Mesenchymal stem cell (in vitro differentiated cells and primary cell): ENCODE measurements around the gene ZBTB39.
A peak's percentile ranks its signal among the peaks of the same experiment; 100 is the strongest.

Experiments
- DNase-seq: peaks from one replicate; pipeline ENCODE4 v3.0.0-alpha.2; 2013
- H2AFZ ChIP-seq: one replicate; pipeline ENCODE4 v1.6.1; 2013; ENCODE audit warnings: low read depth, mild to moderate bottlenecking, control low read depth, inconsistent platforms, low read length, moderate library complexity
- H2AK5ac ChIP-seq: 2 replicates; pipeline ENCODE4 v1.6.1; 2013; ENCODE audit warnings: low read length, moderate library complexity, mild to moderate bottlenecking, inconsistent platforms; ENCODE audit not compliant: severe bottlenecking
- H2BK120ac ChIP-seq: one replicate; pipeline ENCODE4 v1.6.1; 2013; ENCODE audit warnings: low read depth, mild to moderate bottlenecking, inconsistent platforms, low read length, moderate library complexity
- H2BK12ac ChIP-seq, 2 experiments: one replicate each; pipeline ENCODE4 v1.6.1; 2013; ENCODE audit warnings: inconsistent platforms in 2 of 2, low read length in 2 of 2, mild to moderate bottlenecking in 2 of 2, moderate library complexity in 2 of 2, control low read depth in 1 of 2
- H2BK15ac ChIP-seq: one replicate; pipeline ENCODE4 v1.6.1; 2013; ENCODE audit warnings: mild to moderate bottlenecking, low read depth, inconsistent platforms; ENCODE audit not compliant: poor library complexity, severe bottlenecking
- H2BK5ac ChIP-seq: 2 replicates; pipeline ENCODE4 v1.6.1; 2013; ENCODE audit warnings: low read depth, mild to moderate bottlenecking, low read length, control low read depth, inconsistent platforms; ENCODE audit not compliant: poor library complexity, severe bottlenecking
- H3K14ac ChIP-seq, 2 experiments: one replicate each; pipeline ENCODE4 v1.6.1; 2013; ENCODE audit warnings: inconsistent platforms in 2 of 2, low read length in 2 of 2, control low read depth in 1 of 2, mild to moderate bottlenecking in 1 of 2, moderate library complexity in 1 of 2
- H3K18ac ChIP-seq, 2 experiments: one replicate each; pipeline ENCODE4 v1.6.1; 2013; ENCODE audit warnings: inconsistent platforms in 2 of 2, low read length in 2 of 2, control low read depth in 1 of 2, low read depth in 1 of 2, mild to moderate bottlenecking in 1 of 2
- H3K23ac ChIP-seq, 2 experiments: one replicate each; pipeline ENCODE4 v1.6.1; 2013; ENCODE audit warnings: inconsistent platforms in 2 of 2, low read length in 2 of 2, mild to moderate bottlenecking in 2 of 2, moderate library complexity in 2 of 2, control low read depth in 1 of 2
- H3K27ac ChIP-seq: 2 replicates; pipeline ENCODE4 v1.5.1; 2013; ENCODE audit warnings: mild to moderate bottlenecking, moderate library complexity, low read length, control low read depth, inconsistent platforms; ENCODE audit not compliant: poor library complexity, severe bottlenecking
- H3K27me3 ChIP-seq, 2 experiments: 2 replicates each; pipeline versions ENCODE4 v1.6.1 to v1.7.0; 2013; ENCODE audit warnings: low read length in 2 of 2, mild to moderate bottlenecking in 2 of 2, moderate library complexity in 2 of 2, control low read depth in 1 of 2, inconsistent platforms in 1 of 2; ENCODE audit not compliant: control insufficient read depth in 1 of 2, insufficient read depth in 1 of 2
- H3K36me3 ChIP-seq, 2 experiments: 2 replicates each; pipeline versions ENCODE4 v1.6.1 to v1.7.0; 2013; ENCODE audit warnings: low read length in 2 of 2, control low read depth in 1 of 2, inconsistent platforms in 1 of 2, low read depth in 1 of 2, mild to moderate bottlenecking in 1 of 2; ENCODE audit not compliant: insufficient read depth in 2 of 2, control insufficient read depth in 1 of 2
- H3K4ac ChIP-seq, 2 experiments: one replicate each; pipeline ENCODE4 v1.6.1; 2013; ENCODE audit warnings: inconsistent platforms in 2 of 2, low read length in 2 of 2, mild to moderate bottlenecking in 2 of 2, moderate library complexity in 2 of 2, control low read depth in 1 of 2, low read depth in 1 of 2
- H3K4me1 ChIP-seq: 2 replicates; pipeline ENCODE4 v1.6.1; 2013; ENCODE audit warnings: low read depth, low read length, control low read depth; ENCODE audit not compliant: control insufficient read depth, insufficient read depth
- H3K4me2 ChIP-seq: 2 replicates; pipeline ENCODE4 v1.6.1; 2013; ENCODE audit warnings: low read length, mild to moderate bottlenecking, inconsistent platforms; ENCODE audit not compliant: poor library complexity, severe bottlenecking
- H3K4me3 ChIP-seq, 2 experiments: 2 replicates each; pipeline versions ENCODE4 v1.5.1 to v1.7.0; 2013; ENCODE audit warnings: low read length in 2 of 2, mild to moderate bottlenecking in 2 of 2, control low read depth in 1 of 2, low read depth in 1 of 2; ENCODE audit not compliant: insufficient read depth in 1 of 2
- H3K79me1 ChIP-seq: replicated peaks from 2 replicates; pipeline ENCODE4 v1.6.1; 2013; ENCODE audit warnings: mild to moderate bottlenecking, control low read depth, low read length, inconsistent platforms; ENCODE audit not compliant: poor library complexity, severe bottlenecking
- H3K9ac ChIP-seq: 2 replicates; pipeline ENCODE4 v1.7.0; 2013; ENCODE audit warnings: mild to moderate bottlenecking, low read length, moderate library complexity
- H3K9me3 ChIP-seq: 2 replicates; pipeline ENCODE4 v1.7.0; 2013; ENCODE audit warnings: mild to moderate bottlenecking, low read length; ENCODE audit not compliant: control insufficient read depth
- H4K8ac ChIP-seq: one replicate; pipeline ENCODE4 v1.6.1; 2013; ENCODE audit warnings: inconsistent platforms, mild to moderate bottlenecking, low read length, moderate library complexity
- H4K91ac ChIP-seq: one replicate; pipeline ENCODE4 v1.6.1; 2013; ENCODE audit warnings: mild to moderate bottlenecking, low read length, inconsistent platforms
- WGBS: methylation state at CpG from one replicate; pipeline ENCODE4 v1.1.7; 2013; ENCODE audit warnings: mixed read lengths; 5-methylcytosine and 5-hydroxymethylcytosine counted together

The ZBTB39 gene

GRCh38 chr12:57044468-57044867 lies 38.1 kb upstream of the ZBTB39 start:
- H2AK5ac ChIP-seq = no peak overlapping the region
- no peak overlapping the region for H2BK5ac ChIP-seq
- no peak overlapping the region for H3K27ac ChIP-seq
- H4K91ac ChIP-seq = no peak overlapping the region
- H3K4ac ChIP-seq = no peak overlapping the region
- no peak overlapping the region for H3K4me3 ChIP-seq
- no peaks in the 10 kb centered on the region for H3K36me3 ChIP-seq
- H3K23ac ChIP-seq = peak overlapping the region in 1 of 2 experiments; percentile 77
- no peaks in the 10 kb centered on the region for H3K9me3 ChIP-seq
- no peak overlapping the region for H4K8ac ChIP-seq
- no peak overlapping the region for H3K9ac ChIP-seq
- H2AFZ ChIP-seq = no peak overlapping the region
- WGBS = 93% methylated on average over 3 of the region's 6 CpGs
- peaks cover 60 to 99% of the 10 kb centered on the region in 2 experiments for H3K27me3 ChIP-seq
- H3K79me1 ChIP-seq = no peaks in the 10 kb centered on the region
- no peak overlapping the region for H3K4me2 ChIP-seq
- no peak overlapping the region for H3K14ac ChIP-seq
- no peak for DNase-seq
- H3K4me1 ChIP-seq = peaks cover 6% of the 10 kb centered on the region
- no peak overlapping the region for H2BK12ac ChIP-seq
- no peak overlapping the region for H3K18ac ChIP-seq
- no peak overlapping the region for H2BK15ac ChIP-seq
- no peak overlapping the region for H2BK120ac ChIP-seq

- H3K18ac ChIP-seq = no peak overlapping the region
- H3K4me3 ChIP-seq = no peak overlapping the region
- no peak overlapping the region for H2BK5ac ChIP-seq
- no peak overlapping the region for H3K4me2 ChIP-seq
- no peaks in the 10 kb centered on the region for H3K9me3 ChIP-seq
- no peaks in the 10 kb centered on the region for H3K79me1 ChIP-seq
- no peak overlapping the region for H2AK5ac ChIP-seq
- H2BK120ac ChIP-seq = no peak overlapping the region
- no peak overlapping the region for H3K14ac ChIP-seq
- H2BK12ac ChIP-seq = no peak overlapping the region
- H2BK15ac ChIP-seq = no peak overlapping the region
- H3K4me1 ChIP-seq = no peaks in the 10 kb centered on the region
- no peak overlapping the region for H3K27ac ChIP-seq
- no peak overlapping the region for H3K23ac ChIP-seq
- peaks cover 77 to 99% of the 10 kb centered on the region in 2 experiments for H3K27me3 ChIP-seq
- no peak overlapping the region for H2AFZ ChIP-seq
- H3K4ac ChIP-seq = no peak overlapping the region
- WGBS = 96% methylated on average over 2 of the region's 2 CpGs
- H3K36me3 ChIP-seq = no peaks in the 10 kb centered on the region
- H3K9ac ChIP-seq = no peak overlapping the region
- DNase-seq = no peak
- no peak overlapping the region for H4K91ac ChIP-seq
- H4K8ac ChIP-seq = no peak overlapping the region
These were observed 36.3 kb upstream of the ZBTB39 start for GRCh38 chr12:57042695-57043094.

GRCh38 chr12:57040750-57041149 lies 34.4 kb upstream of the ZBTB39 start:
- Histone ChIP-seq H4K8ac (no peak overlapping the region), H2AFZ (no peak overlapping the region), H3K18ac (no peak overlapping the region), H2BK12ac (no peak overlapping the region), H3K4ac (no peak overlapping the region), H3K27me3 (peaks cover 81 to 99% of the 10 kb centered on the region in 2 experiments), H4K91ac (no peak overlapping the region), H3K4me1 (no peaks in the 10 kb centered on the region), H3K4me2 (no peak overlapping the region), H2AK5ac (no peak overlapping the region), H3K27ac (no peak overlapping the region), H3K36me3 (no peaks in the 10 kb centered on the region), H3K4me3 (no peak overlapping the region), H3K79me1 (no peaks in the 10 kb centered on the region), H2BK5ac (no peak overlapping the region), H2BK15ac (no peak overlapping the region), H3K14ac (no peak overlapping the region), H3K23ac (no peak overlapping the region), H2BK120ac (no peak overlapping the region), H3K9ac (no peak overlapping the region), H3K9me3 (no peaks in the 10 kb centered on the region)
- no peak for DNase-seq
- WGBS = 77% methylated on average over 2 of the region's 2 CpGs

GRCh38 chr12:57040211-57040610 lies 33.9 kb upstream of the ZBTB39 start:
- H3K23ac ChIP-seq = no peak overlapping the region
- no peak overlapping the region for H3K4me3 ChIP-seq
- H3K4me2 ChIP-seq = no peak overlapping the region
- H2AK5ac ChIP-seq = no peak overlapping the region
- no peak overlapping the region for H3K27ac ChIP-seq
- H4K8ac ChIP-seq = no peak overlapping the region
- H3K4ac ChIP-seq = no peak overlapping the region
- no peak for DNase-seq
- no peak overlapping the region for H2AFZ ChIP-seq
- H3K9me3 ChIP-seq = no peaks in the 10 kb centered on the region
- H3K4me1 ChIP-seq = no peaks in the 10 kb centered on the region
- H3K9ac ChIP-seq = no peak overlapping the region
- no peaks in the 10 kb centered on the region for H3K79me1 ChIP-seq
- H3K14ac ChIP-seq = no peak overlapping the region
- no peak overlapping the region for H3K18ac ChIP-seq
- H2BK120ac ChIP-seq = no peak overlapping the region
- H2BK5ac ChIP-seq = no peak overlapping the region
- H3K36me3 ChIP-seq = no peaks in the 10 kb centered on the region
- no peak overlapping the region for H4K91ac ChIP-seq
- 86% methylated on average over 3 of the region's 4 CpGs for WGBS
- H3K27me3 ChIP-seq = peaks cover 82 to 99% of the 10 kb centered on the region in 2 experiments
- no peak overlapping the region for H2BK12ac ChIP-seq
- no peak overlapping the region for H2BK15ac ChIP-seq
